Stimulated activated CD4-positive, alpha-beta T cell treated with anti-CD3 and anti-CD28 coated beads, Interleukin-2, amount 100 ng/mL, for 4 hours (primary cell): ENCODE results near the gene WNK4.

ENCODE experiments used
- DNase-seq: peaks from one replicate; pipeline ENCODE4 v3.0.0-alpha.2; 2020; ENCODE audit warnings: low read depth

The WNK4 gene

DNA sequence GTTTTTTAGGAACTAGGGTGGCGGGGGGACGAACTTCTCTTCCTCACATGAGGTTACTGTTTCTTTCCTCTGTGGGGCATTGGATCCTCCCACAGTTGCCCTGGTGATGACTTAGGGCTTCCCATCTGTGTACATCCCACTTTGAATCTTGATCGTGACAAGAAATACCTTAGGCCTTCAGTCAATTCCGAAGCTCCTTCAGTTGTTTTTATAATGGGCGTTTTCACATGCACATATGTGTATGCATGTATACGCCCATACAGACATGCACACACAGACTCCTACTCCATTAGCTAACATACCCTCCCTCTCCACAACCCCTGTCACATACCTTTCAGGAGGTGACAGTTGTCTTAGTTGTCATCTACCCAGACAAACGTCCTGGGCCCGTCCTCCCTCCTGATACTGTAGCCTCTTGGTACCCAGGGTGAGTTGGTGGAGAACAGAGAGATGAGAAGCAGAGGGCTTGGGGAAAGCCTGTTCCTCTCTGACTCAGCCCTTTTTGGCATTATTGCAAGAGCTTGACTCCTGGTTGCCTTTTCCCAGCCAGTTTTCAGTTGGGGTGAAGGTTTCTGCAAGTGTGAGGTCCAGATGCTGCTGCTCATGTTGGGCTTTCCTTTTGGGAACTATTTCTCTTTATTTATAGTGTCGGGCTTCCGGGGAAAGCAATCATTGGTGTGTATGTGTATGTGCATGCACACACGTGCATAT is 61.7 kb downstream of the WNK4 start:
- no peak for DNase-seq

DNA sequence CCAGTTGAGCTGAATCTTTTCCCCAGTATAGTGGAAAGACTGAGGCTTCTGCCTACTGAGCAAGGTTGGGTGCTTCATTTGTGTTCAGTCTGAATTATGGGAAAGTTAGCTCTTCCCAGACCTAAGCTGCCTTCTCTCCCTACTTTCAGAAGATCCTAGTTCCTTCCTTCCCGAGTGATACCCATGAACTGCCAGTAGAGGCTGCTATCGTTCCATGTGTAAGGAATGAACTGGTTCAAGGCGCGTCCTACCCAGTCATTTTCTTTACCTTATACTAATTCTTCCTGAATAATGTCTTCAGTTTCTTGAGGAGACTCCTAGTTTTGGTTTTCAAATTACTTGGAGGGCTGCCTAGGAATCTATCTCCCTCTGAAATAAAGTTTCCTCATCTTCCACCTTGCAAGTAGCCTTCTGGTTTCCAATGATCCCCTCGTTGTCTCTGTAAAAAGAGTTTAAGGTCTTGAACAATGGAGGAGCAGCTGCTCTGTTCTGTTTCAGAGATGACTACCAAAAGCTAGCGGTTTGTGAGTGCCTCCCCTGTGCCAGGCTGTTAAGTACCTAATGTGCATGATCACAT is 63.0 kb downstream of the WNK4 start:
- DNase-seq, result no peak

DNA sequence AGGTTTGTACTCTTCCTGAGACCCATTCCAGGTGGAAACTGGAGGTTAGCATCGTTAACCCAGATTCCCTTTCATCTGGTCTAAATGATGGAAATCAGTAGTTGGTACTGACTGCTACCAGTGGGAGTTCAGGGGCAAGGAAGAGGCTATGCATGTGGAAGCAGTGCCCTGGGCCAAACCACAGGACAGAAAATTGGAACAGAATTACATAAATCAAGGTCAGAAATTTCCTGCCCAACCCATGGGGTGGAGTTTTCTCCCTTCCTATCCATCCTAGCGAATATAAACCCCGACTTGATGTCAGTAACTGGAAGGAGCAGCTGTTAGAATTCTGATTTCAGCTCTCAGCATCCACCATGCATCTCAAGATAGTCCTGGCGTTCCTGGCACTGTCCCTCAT is 63.9 kb downstream of the WNK4 start, which contains the start of gene AOC2:
Gene AOC2, plus strand, starts transcription at position 310 of the 400 bp plus-strand sequence. Its CDS starts 47 bp downstream, at position 357.
- no peak for DNase-seq

DNA sequence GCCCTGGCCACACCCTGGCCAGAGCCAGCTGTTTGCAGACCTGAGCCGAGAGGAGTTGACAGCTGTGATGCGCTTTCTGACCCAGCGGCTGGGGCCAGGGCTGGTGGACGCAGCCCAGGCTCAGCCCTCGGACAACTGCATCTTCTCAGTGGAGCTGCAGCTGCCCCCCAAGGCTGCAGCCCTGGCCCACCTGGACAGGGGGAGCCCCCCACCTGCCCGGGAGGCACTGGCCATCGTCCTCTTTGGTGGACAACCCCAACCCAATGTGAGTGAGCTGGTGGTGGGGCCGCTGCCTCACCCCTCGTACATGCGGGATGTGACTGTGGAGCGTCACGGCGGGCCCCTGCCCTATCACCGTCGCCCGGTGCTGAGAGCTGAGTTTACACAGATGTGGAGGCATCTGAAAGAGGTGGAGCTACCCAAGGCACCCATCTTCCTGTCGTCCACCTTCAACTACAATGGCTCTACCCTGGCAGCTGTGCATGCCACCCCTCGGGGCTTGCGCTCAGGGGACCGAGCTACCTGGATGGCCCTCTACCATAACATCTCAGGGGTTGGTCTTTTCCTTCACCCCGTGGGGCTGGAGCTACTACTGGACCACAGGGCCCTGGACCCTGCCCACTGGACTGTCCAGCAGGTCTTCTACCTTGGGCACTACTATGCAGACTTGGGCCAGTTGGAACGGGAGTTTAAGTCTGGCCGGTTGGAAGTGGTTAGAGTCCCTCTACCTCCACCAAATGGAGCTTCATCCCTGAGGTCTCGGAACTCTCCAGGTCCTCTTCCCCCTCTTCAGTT is 64.5 kb downstream of the WNK4 start:
- DNase-seq, result no peak

DNA sequence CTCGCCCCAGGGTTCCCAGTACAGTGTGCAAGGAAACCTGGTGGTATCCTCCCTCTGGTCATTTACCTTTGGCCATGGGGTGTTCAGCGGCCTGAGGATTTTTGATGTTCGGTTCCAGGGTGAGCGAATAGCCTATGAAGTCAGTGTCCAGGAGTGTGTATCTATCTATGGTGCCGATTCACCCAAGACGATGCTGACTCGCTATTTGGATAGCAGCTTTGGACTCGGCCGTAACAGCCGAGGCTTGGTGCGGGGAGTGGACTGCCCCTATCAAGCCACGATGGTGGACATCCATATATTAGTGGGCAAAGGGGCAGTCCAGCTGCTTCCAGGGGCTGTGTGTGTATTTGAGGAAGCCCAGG is 65.1 kb downstream of the WNK4 start:
- DNase-seq, result no peak

DNA sequence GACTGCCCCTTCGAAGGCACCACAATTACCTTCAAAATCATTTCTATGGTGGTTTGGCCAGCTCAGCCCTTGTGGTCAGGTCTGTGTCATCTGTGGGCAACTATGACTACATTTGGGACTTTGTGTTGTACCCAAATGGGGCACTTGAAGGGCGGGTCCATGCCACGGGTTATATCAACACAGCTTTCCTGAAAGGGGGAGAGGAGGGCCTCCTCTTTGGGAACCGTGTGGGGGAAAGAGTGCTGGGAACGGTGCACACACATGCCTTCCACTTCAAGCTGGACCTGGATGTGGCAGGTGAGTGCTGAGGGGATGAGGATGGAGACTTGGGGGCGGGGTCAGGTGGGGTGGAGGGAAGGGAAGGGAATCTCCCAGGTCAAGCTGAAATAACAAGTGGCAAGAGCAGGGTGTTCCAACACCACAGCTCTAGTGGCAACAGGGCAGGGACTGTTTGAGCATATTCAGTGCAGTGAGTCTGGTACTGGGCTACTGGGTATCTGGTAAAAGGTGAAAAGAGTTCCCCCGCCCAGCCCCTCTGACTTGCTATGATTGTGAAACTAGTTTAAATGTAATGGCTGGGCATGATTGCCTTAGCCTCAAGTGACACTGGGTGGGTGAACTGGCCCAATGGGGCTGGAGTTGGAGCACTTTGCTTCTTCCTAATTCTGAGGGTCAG is 65.6 kb downstream of the WNK4 start:
- no peak for DNase-seq
